GM21576 (cell line): ENCODE results near the gene NKIRAS2.

ENCODE experiments used
- ATAC-seq: cut with Tn5 transposase; IDR thresholded peaks from one replicate; pipeline ENCODE4 v1.9.1; 2021; ENCODE audit warnings: mild to moderate bottlenecking, moderate library complexity; ENCODE audit not compliant: unreplicated experiment

NKIRAS2 gene

GRCh38 chr17:42025936-42026335 is 6.0 kb downstream of the NKIRAS2 start:
- no peak for ATAC-seq

- no peak for ATAC-seq
These were observed 7.1 kb downstream of the NKIRAS2 start for GRCh38 chr17:42026857-42027589.

- ATAC-seq = no peak
These were observed 7.7 kb downstream of the NKIRAS2 start for GRCh38 chr17:42027590-42027889.

GRCh38 chr17:42027961-42028790 is 8.3 kb downstream of the NKIRAS2 start:
- no peak for ATAC-seq

- no peak for ATAC-seq
These were observed 8.9 kb downstream of the NKIRAS2 start for GRCh38 chr17:42028791-42029127.

- no peak for ATAC-seq
These were observed 11.7 kb downstream of the NKIRAS2 start for GRCh38 chr17:42031584-42031983.

GRCh38 chr17:42034059-42034458 is 14.2 kb downstream of the NKIRAS2 start:
- ATAC-seq = no peak

GRCh38 chr17:42038221-42038973 is 18.5 kb downstream of the NKIRAS2 start:
- ATAC-seq = no peak

- ATAC-seq = no peak
These were observed 20.2 kb downstream of the NKIRAS2 start for GRCh38 chr17:42039794-42040763.

- no peak for ATAC-seq
These were observed 20.9 kb downstream of the NKIRAS2 start for GRCh38 chr17:42040818-42041217.

- ATAC-seq = no peak
These were observed 21.7 kb downstream of the NKIRAS2 start for GRCh38 chr17:42041619-42042018.

GRCh38 chr17:42042598-42043319 is 22.9 kb downstream of the NKIRAS2 start:
- no peak for ATAC-seq

- ATAC-seq = no peak
These were observed 25.8 kb downstream of the NKIRAS2 start for GRCh38 chr17:42045719-42046118.

- ATAC-seq = no peak
These were observed 27.5 kb downstream of the NKIRAS2 start for GRCh38 chr17:42047343-42047742.

- no peak for ATAC-seq
These were observed 30.0 kb downstream of the NKIRAS2 start for GRCh38 chr17:42049834-42050392.

- ATAC-seq = no peak
These were observed 30.6 kb downstream of the NKIRAS2 start, which contains the start of gene C17orf113 for GRCh38 chr17:42050393-42051012. Gene C17orf113 (minus strand): TSS chr17:42050601. CDS start chr17:42043376, 7,225 bp downstream.

- no peak for ATAC-seq
These were observed 31.1 kb downstream of the NKIRAS2 start for GRCh38 chr17:42051013-42051400.

GRCh38 chr17:42051645-42052044 is 31.8 kb downstream of the NKIRAS2 start:
- no peak for ATAC-seq

GRCh38 chr17:42052346-42052877 is 32.5 kb downstream of the NKIRAS2 start:
- ATAC-seq = no peak
